ENCODE results near the gene ETV1.

DNA sequence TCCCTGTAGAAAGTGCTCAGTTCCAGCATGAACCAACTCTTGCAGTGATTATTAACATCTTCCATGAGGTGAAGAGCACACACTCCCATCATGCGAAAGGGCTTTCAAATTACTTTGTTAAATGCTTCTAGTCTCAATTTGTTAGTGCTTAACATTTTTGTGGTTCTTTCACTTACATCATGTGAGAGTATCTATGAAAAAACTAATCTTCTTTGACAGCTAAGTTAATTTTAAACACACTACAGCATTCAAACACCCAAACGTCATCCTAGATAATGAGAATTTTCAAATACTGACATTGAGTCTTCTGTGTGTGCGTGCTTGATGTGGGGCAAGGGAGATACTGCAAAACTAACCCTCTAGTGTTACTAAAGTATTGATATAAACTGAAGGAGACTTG, 84.8 kb downstream of the ETV1 start:
- TF ChIP-seq, protein P1, sequence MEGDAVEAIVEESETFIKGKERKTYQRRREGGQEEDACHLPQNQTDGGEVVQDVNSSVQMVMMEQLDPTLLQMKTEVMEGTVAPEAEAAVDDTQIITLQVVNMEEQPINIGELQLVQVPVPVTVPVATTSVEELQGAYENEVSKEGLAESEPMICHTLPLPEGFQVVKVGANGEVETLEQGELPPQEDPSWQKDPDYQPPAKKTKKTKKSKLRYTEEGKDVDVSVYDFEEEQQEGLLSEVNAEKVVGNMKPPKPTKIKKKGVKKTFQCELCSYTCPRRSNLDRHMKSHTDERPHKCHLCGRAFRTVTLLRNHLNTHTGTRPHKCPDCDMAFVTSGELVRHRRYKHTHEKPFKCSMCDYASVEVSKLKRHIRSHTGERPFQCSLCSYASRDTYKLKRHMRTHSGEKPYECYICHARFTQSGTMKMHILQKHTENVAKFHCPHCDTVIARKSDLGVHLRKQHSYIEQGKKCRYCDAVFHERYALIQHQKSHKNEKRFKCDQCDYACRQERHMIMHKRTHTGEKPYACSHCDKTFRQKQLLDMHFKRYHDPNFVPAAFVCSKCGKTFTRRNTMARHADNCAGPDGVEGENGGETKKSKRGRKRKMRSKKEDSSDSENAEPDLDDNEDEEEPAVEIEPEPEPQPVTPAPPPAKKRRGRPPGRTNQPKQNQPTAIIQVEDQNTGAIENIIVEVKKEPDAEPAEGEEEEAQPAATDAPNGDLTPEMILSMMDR (IDR thresholded peaks at IDR 0.05): no peak
- no peak for TF ChIP-seq POLR2A (IDR thresholded peaks at IDR 0.05)

All from right lobe of liver (tissue), 4 donors.